ENCODE results near the gene NRN1. TPM values are rescaled to one million over a fixed set of nuclear protein-coding genes. Genes with fewer than 3 reads are reported as not detected.

NRN1 gene
- total and polyA plus RNA-seq, 5 donors from 2014 or later: 0.10 TPM; not detected in 4

DNA sequence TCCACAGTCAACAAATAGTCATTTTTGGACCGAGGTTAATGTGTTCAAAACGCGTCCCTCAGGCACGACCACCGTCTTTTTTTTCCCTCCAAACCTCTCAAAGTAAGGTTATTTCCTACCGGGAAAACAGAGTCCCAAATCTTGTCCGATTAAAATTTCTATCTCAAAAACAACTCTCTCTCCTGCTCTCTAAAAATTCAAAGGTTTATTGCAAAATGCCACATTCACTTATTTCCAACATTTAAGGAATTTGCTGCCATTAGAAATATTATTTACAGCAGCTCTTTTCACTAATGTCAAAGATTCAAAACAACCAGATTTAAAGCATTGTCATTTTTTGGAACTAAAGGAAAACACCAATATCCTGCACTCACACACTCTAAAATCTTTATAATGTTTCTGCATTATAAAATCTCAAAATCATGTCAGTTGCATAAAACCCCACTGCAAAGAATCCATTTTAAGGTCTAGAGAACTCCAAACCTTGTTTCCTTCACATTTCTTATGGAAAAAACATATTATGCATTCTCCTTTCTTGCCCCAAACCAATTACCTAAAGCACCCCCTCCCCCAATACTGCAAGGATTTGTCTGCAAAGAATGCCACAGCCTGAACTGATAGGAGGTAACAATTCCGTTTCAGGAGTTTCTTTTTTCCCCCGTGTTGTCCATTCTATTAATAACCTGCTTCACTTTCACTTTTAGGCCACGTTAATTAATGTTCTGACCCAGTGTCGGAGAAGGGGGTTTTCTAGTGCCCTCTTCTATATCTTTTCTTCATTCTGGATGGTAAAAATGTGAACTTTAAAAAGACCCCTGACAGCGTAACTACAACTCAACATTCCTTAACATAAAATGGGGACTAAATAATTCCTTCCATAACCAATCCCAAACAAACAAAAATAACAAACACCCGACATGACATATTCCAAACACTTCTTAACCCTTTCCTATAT, 1.4 kb downstream of the NRN1 start:
- Histone ChIP-seq H3K9me3 (ENCODE audit: control insufficient read depth in 2 of 2, low read length in 2 of 2) (peaks cover 15 to 36% of the 10 kb centered on the region in 2 experiments), H3K27ac (ENCODE audit: insufficient read depth, low read length, poor library complexity, severe bottlenecking) (no peak overlapping the region), H3K27me3 (ENCODE audit: control insufficient read depth, insufficient read depth, low read length) (peaks cover 59% of the 10 kb centered on the region), H3K36me3 (ENCODE audit: control insufficient read depth, insufficient read depth, low read length) (no peaks in the 10 kb centered on the region), H3K4me3 (ENCODE audit: low read depth, low read length) (no peak overlapping the region), H3K4me1 (ENCODE audit: control insufficient read depth, insufficient read depth, low read length, poor library complexity, severe bottlenecking) (peaks cover 63% of the 10 kb centered on the region)
- H3K27ac Mint-ChIP-seq: peak overlapping the region in 2 of 3 donors; percentile 11 to 94
- no peak for ATAC-seq (ENCODE audit: low read depth in 2 of 2)
- no peak for DNase-seq
- peak overlapping the region; percentile 56 to 93 (median 78) for H3K4me3 Mint-ChIP-seq
- H3K4me1 Mint-ChIP-seq: peaks cover 19 to 73% (median 38%) of the 10 kb centered on the region in 4 donors
- peaks cover 93% of the 10 kb centered on the region for H3K27me3 Mint-ChIP-seq
- peaks cover 0 to 19% (median 4%) of the 10 kb centered on the region in 7 donors for H3K9me3 Mint-ChIP-seq
- no peaks in the 10 kb centered on the region for H3K36me3 Mint-ChIP-seq

DNA sequence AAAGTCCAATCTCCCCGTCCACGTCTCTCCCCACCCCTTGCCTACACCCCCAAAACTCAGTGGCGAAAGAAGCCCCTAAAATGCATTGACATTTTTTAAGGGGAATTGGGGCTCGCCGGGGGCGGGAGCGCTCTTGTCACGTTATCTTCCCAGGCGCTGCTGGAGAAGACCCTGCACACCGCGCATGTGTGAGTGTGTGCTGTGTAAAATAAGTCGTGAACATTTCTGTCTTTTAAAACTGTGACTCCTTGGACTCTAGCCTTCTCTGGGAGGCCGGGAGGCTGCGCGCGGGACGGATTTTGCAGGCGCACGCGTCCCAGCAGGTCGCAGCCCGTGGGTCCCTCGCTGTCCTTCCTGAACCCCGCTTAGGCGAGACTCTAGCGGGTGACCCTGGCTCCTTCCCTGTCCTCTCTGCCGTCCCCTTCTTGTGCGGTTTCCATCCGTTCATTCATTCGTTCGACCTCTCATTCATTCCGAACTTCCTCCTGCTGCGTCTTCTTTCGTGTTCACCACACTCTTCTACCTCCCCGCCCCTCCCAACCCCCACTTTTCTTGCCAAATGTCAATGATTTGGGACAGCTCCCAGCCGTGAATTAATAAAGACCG, 2.2 kb downstream of the NRN1 start:
- peaks cover 94% of the 10 kb centered on the region for H3K27me3 Mint-ChIP-seq
- Histone ChIP-seq H3K27ac (ENCODE audit: insufficient read depth, low read length, poor library complexity, severe bottlenecking) (no peak overlapping the region), H3K4me1 (ENCODE audit: control insufficient read depth, insufficient read depth, low read length, poor library complexity, severe bottlenecking) (peaks cover 67% of the 10 kb centered on the region), H3K36me3 (ENCODE audit: control insufficient read depth, insufficient read depth, low read length) (no peaks in the 10 kb centered on the region), H3K9me3 (ENCODE audit: control insufficient read depth in 2 of 2, low read length in 2 of 2) (peaks cover 15 to 45% of the 10 kb centered on the region in 2 experiments), H3K27me3 (ENCODE audit: control insufficient read depth, insufficient read depth, low read length) (peaks cover 56% of the 10 kb centered on the region), H3K4me3 (ENCODE audit: low read depth, low read length) (peak overlapping the region; percentile 62)
- no peaks in the 10 kb centered on the region for H3K36me3 Mint-ChIP-seq
- peaks cover 0 to 26% (median 4%) of the 10 kb centered on the region in 7 donors for H3K9me3 Mint-ChIP-seq
- H3K4me1 Mint-ChIP-seq: peaks cover 19 to 80% (median 42%) of the 10 kb centered on the region in 4 donors
- peak overlapping the region in 1 of 3 donors; percentile 94 for H3K27ac Mint-ChIP-seq
- H3K4me3 Mint-ChIP-seq: peak overlapping the region; percentile 73 to 93 (median 87)
- ATAC-seq (ENCODE audit: low read depth in 2 of 2) (no peak), DNase-seq (no peak)

DNA sequence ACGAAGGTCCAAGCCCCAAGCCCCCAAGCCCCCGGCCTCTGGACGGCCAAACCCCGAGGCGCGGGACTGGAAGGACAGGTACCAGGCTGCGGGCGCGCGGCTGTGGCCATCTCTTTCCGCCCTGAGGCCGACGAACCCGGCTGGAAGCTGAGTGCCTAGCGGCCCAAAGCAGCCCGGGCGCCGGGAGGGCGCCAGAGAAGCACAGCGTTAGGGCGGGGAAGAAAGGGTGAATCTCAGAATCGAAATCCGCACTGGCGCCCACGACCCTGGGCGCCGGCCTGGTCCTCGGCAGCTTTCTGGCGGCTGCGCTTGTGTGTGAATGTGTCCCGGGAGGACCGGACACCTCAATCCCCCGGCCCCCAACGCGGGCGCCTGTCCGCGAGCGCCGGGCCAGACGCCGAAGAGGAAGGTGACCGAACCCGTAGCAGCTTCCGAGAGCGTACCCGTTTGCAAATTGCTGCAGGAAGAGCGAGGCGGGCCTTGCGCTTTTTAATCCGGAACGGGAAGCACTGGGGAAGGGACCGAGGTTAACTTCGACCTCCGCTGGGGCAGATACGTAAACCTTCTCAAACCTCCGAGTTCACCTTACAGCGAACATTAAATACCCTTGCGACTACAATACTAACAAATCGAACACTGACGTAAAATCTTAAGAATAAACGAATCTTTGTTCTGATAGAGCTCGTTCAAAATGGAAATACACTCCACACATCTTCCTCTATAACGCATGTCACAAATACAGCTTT, 2.9 kb downstream of the NRN1 start:
- Histone ChIP-seq H3K27ac (ENCODE audit: insufficient read depth, low read length, poor library complexity, severe bottlenecking) (no peak overlapping the region), H3K9me3 (ENCODE audit: control insufficient read depth in 2 of 2, low read length in 2 of 2) (peaks cover 15 to 45% of the 10 kb centered on the region in 2 experiments), H3K27me3 (ENCODE audit: control insufficient read depth, insufficient read depth, low read length) (peaks cover 57% of the 10 kb centered on the region), H3K4me3 (ENCODE audit: low read depth, low read length) (peak overlapping the region; percentile 62), H3K4me1 (ENCODE audit: control insufficient read depth, insufficient read depth, low read length, poor library complexity, severe bottlenecking) (peaks cover 69% of the 10 kb centered on the region), H3K36me3 (ENCODE audit: control insufficient read depth, insufficient read depth, low read length) (no peaks in the 10 kb centered on the region)
- H3K36me3 Mint-ChIP-seq: no peaks in the 10 kb centered on the region
- peak overlapping the region in 1 of 3 donors; percentile 58 for H3K27ac Mint-ChIP-seq
- peaks cover 20 to 78% (median 41%) of the 10 kb centered on the region in 4 donors for H3K4me1 Mint-ChIP-seq
- ATAC-seq (ENCODE audit: low read depth in 2 of 2) (no peak), DNase-seq (peak in 2 of 3 donors; percentile 43 to 69)
- peak overlapping the region; percentile 73 to 93 (median 87) for H3K4me3 Mint-ChIP-seq
- H3K27me3 Mint-ChIP-seq: peaks cover 94% of the 10 kb centered on the region
- peaks cover 0 to 28% (median 4%) of the 10 kb centered on the region in 7 donors for H3K9me3 Mint-ChIP-seq

DNA sequence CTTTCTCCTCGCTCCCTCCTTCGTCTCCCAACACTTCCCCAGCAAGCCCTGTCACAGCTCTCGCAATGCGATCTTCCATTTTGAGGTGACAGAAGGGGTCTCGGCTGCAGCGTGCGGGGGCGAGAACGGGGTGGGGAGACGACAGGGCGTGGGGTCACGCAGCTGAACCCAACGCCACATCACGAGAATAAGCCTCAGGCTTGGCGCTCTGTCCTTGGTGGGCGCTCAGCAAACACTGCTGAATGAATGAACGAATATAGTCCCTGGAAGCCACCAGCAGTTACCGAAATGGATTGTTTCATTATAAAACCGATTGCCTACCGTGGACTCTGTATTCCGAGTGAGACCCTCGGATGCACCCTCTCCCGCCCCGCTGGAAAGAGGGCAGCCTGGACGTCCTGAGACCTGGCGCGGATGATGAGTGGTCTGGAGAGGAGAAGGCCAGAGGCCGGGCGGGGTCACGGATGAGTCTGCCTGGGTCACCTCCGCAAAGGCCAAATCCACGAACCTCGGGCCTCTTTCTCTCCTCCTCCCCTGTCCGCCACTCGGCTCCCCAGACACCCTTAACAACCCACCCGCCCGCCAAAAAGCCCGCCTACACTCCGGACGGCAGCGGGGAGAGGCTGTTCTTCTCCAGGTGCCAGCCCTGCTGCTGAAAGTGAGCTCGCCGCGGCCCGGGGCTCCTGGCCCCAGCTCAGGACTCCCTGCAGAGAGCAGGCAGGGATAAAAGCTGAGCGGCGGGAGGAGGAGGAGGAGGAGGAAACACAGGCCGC, 3.7 kb downstream of the NRN1 start:
- peaks cover 60% of the 10 kb centered on the region for H3K27me3 ChIP-seq (ENCODE audit: control insufficient read depth, insufficient read depth, low read length)
- no peaks in the 10 kb centered on the region for H3K36me3 Mint-ChIP-seq
- peaks cover 0 to 31% (median 4%) of the 10 kb centered on the region in 7 donors for H3K9me3 Mint-ChIP-seq
- peaks cover 68% of the 10 kb centered on the region for H3K4me1 ChIP-seq (ENCODE audit: control insufficient read depth, insufficient read depth, low read length, poor library complexity, severe bottlenecking)
- DNase-seq: peak in 1 of 3 donors; percentile 31
- no peak overlapping the region for H3K27ac ChIP-seq (ENCODE audit: insufficient read depth, low read length, poor library complexity, severe bottlenecking)
- H3K4me3 Mint-ChIP-seq: peak overlapping the region; percentile 73 to 88 (median 86)
- H3K4me3 ChIP-seq (ENCODE audit: low read depth, low read length): no peak overlapping the region
- ATAC-seq (ENCODE audit: low read depth in 2 of 2): no peak
- peaks cover 15 to 45% of the 10 kb centered on the region in 2 experiments for H3K9me3 ChIP-seq (ENCODE audit: control insufficient read depth in 2 of 2, low read length in 2 of 2)
- peak overlapping the region in 1 of 3 donors; percentile 96 for H3K27ac Mint-ChIP-seq
- H3K36me3 ChIP-seq (ENCODE audit: control insufficient read depth, insufficient read depth, low read length): no peaks in the 10 kb centered on the region
- peaks cover 21 to 81% (median 41%) of the 10 kb centered on the region in 4 donors for H3K4me1 Mint-ChIP-seq
- H3K27me3 Mint-ChIP-seq: peaks cover 97% of the 10 kb centered on the region

DNA sequence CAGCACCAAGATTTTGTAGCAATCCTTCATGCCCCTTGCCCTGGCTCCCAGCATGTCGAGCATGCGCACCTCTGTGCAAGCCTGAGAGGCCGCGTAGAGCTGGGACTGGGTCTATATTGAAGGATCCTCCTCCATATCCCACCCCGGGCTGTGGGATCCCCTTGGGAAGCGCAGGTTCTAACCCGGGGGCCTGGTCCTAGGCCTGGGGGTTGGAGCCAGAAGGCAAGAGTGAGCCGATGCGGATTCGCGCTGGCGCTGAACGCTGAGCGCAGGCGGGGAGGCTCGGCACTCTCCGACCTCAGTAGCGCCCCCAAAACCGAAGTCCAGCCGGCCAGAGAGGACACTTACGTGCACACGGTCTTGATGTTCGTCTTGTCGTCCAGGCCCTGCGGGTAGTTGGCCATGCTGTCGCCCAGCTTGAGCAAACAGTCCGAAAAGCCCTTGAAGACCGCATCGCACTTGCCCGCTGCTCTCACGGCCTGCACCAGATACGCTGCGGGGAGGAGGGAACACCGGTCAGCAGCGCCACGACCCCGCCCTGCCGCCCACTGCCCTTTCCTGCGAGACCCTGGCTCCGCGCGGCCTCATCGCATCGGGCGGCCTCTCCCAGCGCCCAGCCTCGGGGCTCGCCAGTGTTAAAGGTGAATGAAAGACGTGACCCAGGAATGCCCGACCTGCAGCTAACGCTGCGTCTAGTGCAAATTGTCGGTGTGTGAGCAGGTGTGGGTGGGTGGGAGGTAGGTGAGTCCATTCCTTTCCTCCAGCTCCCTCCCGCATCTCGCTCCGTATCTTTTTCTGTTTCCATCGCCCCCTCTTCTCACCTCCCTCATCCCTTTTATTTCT, 4.5 kb downstream of the NRN1 start:
- DNase-seq: peak in 1 of 3 donors; percentile 35
- peaks cover 68% of the 10 kb centered on the region for H3K4me1 ChIP-seq (ENCODE audit: control insufficient read depth, insufficient read depth, low read length, poor library complexity, severe bottlenecking)
- H3K36me3 Mint-ChIP-seq: no peaks in the 10 kb centered on the region
- H3K9me3 ChIP-seq (ENCODE audit: control insufficient read depth in 2 of 2, low read length in 2 of 2): peaks cover 15 to 45% of the 10 kb centered on the region in 2 experiments
- peaks cover 0 to 31% (median 4%) of the 10 kb centered on the region in 7 donors for H3K9me3 Mint-ChIP-seq
- H3K27ac Mint-ChIP-seq: peak overlapping the region in 1 of 3 donors; percentile 96
- peaks cover 97% of the 10 kb centered on the region for H3K27me3 Mint-ChIP-seq
- no peak overlapping the region for H3K27ac ChIP-seq (ENCODE audit: insufficient read depth, low read length, poor library complexity, severe bottlenecking)
- H3K4me3 Mint-ChIP-seq: peak overlapping the region in 3 of 4 donors; percentile 73 to 88 (median 83)
- H3K4me3 ChIP-seq (ENCODE audit: low read depth, low read length): no peak overlapping the region
- no peaks in the 10 kb centered on the region for H3K36me3 ChIP-seq (ENCODE audit: control insufficient read depth, insufficient read depth, low read length)
- H3K4me1 Mint-ChIP-seq: peaks cover 17 to 82% (median 46%) of the 10 kb centered on the region in 4 donors
- H3K27me3 ChIP-seq (ENCODE audit: control insufficient read depth, insufficient read depth, low read length): peaks cover 62% of the 10 kb centered on the region
- ATAC-seq (ENCODE audit: low read depth in 2 of 2): no peak

DNA sequence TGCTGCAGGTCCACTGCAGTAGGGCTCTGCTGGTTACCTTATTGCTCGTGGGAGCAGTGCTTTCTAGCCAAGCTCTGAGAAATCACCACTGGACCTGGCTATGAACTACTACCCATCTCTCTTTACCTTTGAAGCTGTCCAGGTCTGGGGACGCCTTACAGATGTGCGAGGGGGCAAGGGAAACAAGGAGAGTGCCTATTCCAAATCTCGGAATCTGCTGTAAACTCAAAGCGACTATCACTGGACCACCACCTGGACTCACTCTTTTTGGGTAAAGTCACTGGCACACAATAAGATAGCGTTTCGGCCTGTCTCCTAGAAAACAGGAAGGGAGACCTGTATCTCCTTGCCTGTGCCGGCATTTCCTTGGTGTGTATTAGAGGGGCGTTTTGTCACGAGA, 5.3 kb downstream of the NRN1 start:
- Mint-ChIP-seq H3K27ac (peak overlapping the region in 1 of 3 donors; percentile 20), H3K36me3 (no peaks in the 10 kb centered on the region), H3K27me3 (peaks cover 97% of the 10 kb centered on the region), H3K4me3 (peak overlapping the region; percentile 36 to 88 (median 86)), H3K4me1 (peaks cover 20 to 82% (median 46%) of the 10 kb centered on the region in 4 donors), H3K9me3 (peaks cover 0 to 31% (median 4%) of the 10 kb centered on the region in 7 donors)
- Histone ChIP-seq H3K9me3 (ENCODE audit: control insufficient read depth in 2 of 2, low read length in 2 of 2) (peaks cover 15 to 45% of the 10 kb centered on the region in 2 experiments), H3K27ac (ENCODE audit: insufficient read depth, low read length, poor library complexity, severe bottlenecking) (no peak overlapping the region), H3K27me3 (ENCODE audit: control insufficient read depth, insufficient read depth, low read length) (peaks cover 65% of the 10 kb centered on the region), H3K4me3 (ENCODE audit: low read depth, low read length) (no peak overlapping the region), H3K4me1 (ENCODE audit: control insufficient read depth, insufficient read depth, low read length, poor library complexity, severe bottlenecking) (peaks cover 68% of the 10 kb centered on the region), H3K36me3 (ENCODE audit: control insufficient read depth, insufficient read depth, low read length) (no peaks in the 10 kb centered on the region)
- ATAC-seq (ENCODE audit: low read depth in 2 of 2): no peak
- no peak for DNase-seq
